Activated naive CD4-positive, alpha-beta T cell treated with Interleukin-2 at 50 U/mL for 16 hours (primary cell): ENCODE measurements around the gene DDI1.
"Not testable (repeated sequence)": the region's sequence is repeated elsewhere in the genome, so short reads cannot be mapped to it uniquely, and the experiment has no call there.

ENCODE experiments used
- DNase-seq: peaks from one replicate; pipeline ENCODE4 v3.0.0-alpha.2; 2020

DDI1 gene

GRCh38 chr11:104043142-104043541, 6.7 kb downstream of the DDI1 start:
- DNase-seq = no peak

GRCh38 chr11:104043678-104044239, 7.3 kb downstream of the DDI1 start:
- no peak for DNase-seq

- DNase-seq = no peak
Observed at GRCh38 chr11:104046331-104046730, 9.9 kb downstream of the DDI1 start.

- not testable (repeated sequence) for DNase-seq
Observed at GRCh38 chr11:104046858-104047257, 10.4 kb downstream of the DDI1 start.

- DNase-seq = no peak
Observed at GRCh38 chr11:104049116-104049515, 12.7 kb downstream of the DDI1 start.

- DNase-seq = no peak
Observed at GRCh38 chr11:104051778-104052177, 15.3 kb downstream of the DDI1 start.

GRCh38 chr11:104053743-104054478, 17.5 kb downstream of the DDI1 start:
- DNase-seq = no peak

- no peak for DNase-seq
Observed at GRCh38 chr11:104054911-104055529, 18.6 kb downstream of the DDI1 start.

GRCh38 chr11:104055596-104055995, 19.2 kb downstream of the DDI1 start:
- no peak for DNase-seq

- DNase-seq = no peak
Observed at GRCh38 chr11:104057908-104058307, 21.5 kb downstream of the DDI1 start.

- DNase-seq = no peak
Observed at GRCh38 chr11:104058680-104059079, 22.2 kb downstream of the DDI1 start.

GRCh38 chr11:104060004-104060794, 23.8 kb downstream of the DDI1 start:
- DNase-seq = no peak

GRCh38 chr11:104060820-104061219, 24.4 kb downstream of the DDI1 start:
- no peak for DNase-seq

- no peak for DNase-seq
Observed at GRCh38 chr11:104061853-104062521, 25.5 kb downstream of the DDI1 start.

GRCh38 chr11:104064034-104064630, 27.7 kb downstream of the DDI1 start:
- DNase-seq = no peak

GRCh38 chr11:104067534-104067933, 31.1 kb downstream of the DDI1 start:
- no peak for DNase-seq

GRCh38 chr11:104073950-104074705, 37.7 kb downstream of the DDI1 start:
- DNase-seq = no peak

- no peak for DNase-seq
Observed at GRCh38 chr11:104075091-104075490, 38.7 kb downstream of the DDI1 start.

GRCh38 chr11:104075706-104076105, 39.3 kb downstream of the DDI1 start:
- no peak for DNase-seq

- no peak for DNase-seq
Observed at GRCh38 chr11:104076455-104076854, 40.0 kb downstream of the DDI1 start.

GRCh38 chr11:104078245-104078644, 41.8 kb downstream of the DDI1 start:
- no peak for DNase-seq

GRCh38 chr11:104078995-104079394, 42.6 kb downstream of the DDI1 start:
- no peak for DNase-seq
